HG02840 (cell line): Measurements from ENCODE around the gene TXNL4A.
"Not testable (repeated sequence)": the region's sequence is repeated elsewhere in the genome, so short reads cannot be mapped to it uniquely, and the experiment has no call there.

Experiments used
- ATAC-seq: cut with Tn5 transposase; IDR thresholded peaks from one replicate; pipeline ENCODE4 v1.9.1; 2021; ENCODE audit warnings: mild to moderate bottlenecking, moderate library complexity, moderate number of reproducible peaks; ENCODE audit not compliant: unreplicated experiment, low FRiP score

TXNL4A gene

GRCh38 chr18:80000877-80001276, 12.5 kb upstream of the TXNL4A start:
- ATAC-seq, result no peak

DNA sequence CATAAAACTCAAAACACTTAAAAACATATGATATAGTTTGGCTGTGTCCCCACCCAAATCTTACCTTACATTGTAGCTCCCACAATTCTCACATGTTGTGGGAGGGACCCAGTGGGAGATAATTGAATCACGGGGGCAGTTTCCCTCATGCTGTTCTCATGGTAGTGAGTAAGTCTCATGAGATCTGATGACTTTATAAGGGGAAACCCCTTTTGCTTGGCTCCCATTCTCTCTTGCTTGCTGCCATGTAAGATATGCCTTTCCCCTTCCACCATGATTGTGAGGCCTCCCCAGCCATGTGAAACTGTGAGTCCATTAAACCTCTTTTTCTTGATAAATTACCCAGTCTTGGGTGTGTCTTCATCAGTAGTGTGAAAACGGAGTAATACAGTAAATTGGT, 11.3 kb upstream of the TXNL4A start:
- ATAC-seq, result not testable (repeated sequence)

DNA sequence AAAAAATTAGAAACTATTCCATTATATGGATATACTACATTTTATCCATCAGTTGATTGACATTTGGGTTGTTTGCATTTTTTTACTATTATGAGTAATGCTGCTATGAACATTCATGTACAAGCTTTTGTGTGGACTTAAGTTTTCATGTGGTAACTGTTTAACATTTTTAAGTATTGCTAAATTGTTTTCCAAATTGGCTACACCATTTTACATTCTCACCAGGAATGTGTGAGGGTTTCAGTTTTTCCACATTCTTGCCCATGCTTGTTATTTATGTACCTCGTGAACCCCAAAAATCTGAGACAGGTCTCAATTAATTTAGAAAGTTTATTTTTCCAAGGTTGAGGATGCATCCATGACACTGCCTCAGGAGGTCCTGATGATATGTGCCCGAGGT, 3.1 kb upstream of the TXNL4A start:
- no peak for ATAC-seq

DNA sequence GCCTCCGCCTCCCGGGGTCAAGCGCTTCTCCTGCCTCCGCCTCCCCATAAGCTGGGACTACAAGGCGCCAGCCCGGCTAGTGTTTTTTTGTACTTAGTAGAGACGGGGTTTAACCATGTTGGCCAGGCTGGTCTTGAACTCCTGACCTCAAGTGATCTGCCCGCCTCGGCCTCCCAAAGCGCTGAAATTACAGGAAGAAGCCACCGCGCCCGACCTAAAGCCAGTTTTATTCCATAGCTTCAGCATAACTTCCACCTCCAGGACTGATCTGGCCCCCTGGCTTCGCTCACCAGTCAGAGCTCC, 783 bp upstream of the TXNL4A start:
- ATAC-seq, result no peak

- ATAC-seq, result peak; percentile 60
These were observed 302 bp downstream of the TXNL4A start for GRCh38 chr18:79988071-79988450.

DNA sequence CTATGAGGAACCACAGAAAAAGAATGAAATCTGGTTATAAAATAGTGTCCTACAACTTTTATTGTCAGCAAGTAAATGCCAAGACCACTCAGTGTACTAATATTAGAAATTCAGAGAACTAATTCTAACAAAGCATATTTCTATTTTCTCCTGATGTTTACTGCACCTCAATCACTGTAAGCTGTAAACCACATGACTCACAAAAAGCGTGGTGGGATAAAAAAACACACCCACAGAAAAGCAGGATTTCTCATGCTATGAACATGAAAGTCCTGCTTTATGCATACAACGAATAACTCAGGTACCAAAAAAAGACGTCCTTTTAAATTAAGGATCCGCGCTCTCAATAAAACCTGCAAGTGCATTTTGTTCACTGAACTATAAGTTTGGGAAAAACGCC, 797 bp downstream of the TXNL4A start:
- ATAC-seq, result no peak

- no peak for ATAC-seq
These were observed 1.6 kb downstream of the TXNL4A start for GRCh38 chr18:79986726-79987125.

- ATAC-seq, result no peak
These were observed 3.2 kb downstream of the TXNL4A start for GRCh38 chr18:79985172-79985571.

DNA sequence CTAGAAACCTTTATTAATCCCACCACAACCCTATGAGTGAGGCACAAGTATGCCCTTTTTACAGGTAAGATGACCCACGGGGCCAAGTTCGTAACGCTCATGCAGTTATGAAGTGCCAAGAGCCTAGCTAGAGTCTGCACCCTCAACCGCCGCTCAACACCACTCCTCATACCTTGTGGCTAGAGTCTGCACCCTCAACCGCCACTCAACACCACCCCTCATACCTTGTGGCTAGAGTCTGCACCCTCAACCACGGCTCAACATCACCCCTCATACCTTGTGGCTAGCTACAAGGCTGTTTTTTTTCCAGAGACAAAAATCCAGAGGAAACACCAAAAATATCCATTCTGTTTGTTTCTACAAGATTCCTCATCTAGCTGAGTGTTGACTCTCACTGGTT, 4.6 kb downstream of the TXNL4A start:
- no peak for ATAC-seq

DNA sequence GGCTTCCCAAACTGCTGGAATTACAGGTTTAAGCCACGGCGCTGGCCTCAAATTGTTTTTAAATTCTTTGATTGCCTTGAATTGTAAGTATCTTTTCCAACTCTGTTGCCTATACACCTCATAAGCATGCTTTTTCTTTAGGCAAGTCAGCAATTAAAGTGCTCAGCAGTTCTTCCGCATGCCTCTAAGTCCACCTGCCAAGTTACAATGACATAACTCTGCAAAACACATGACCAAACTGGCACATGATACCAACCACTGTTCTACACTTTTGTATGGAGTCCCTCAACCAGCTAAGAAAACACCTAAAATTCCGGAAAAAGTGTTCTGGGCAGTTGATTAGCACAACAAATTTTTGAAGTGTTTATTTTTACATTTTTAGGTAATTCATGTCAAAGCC, 5.1 kb downstream of the TXNL4A start:
- ATAC-seq, result no peak

DNA sequence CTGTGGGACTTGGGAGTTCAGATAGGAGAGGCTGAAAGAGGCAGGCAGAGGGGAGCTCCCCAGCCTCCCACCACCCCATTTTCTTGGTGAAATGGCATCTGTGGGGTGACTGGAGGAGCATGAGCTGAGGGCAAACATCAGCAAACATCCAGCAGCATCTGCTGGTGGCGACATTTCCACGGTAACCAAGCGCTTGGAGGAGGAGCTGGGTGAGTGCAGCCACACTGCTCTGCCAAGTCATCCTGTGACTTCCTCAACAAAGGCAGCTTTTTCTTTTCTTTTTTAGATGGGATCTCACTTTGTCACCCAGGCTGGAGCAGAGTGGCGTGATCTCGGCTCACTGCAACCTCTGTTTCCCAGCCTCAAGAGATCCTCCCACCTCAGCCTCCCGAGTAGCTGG, 5.6 kb downstream of the TXNL4A start:
- no peak for ATAC-seq

GRCh38 chr18:79980585-79980984, 7.8 kb downstream of the TXNL4A start:
- no peak for ATAC-seq

DNA sequence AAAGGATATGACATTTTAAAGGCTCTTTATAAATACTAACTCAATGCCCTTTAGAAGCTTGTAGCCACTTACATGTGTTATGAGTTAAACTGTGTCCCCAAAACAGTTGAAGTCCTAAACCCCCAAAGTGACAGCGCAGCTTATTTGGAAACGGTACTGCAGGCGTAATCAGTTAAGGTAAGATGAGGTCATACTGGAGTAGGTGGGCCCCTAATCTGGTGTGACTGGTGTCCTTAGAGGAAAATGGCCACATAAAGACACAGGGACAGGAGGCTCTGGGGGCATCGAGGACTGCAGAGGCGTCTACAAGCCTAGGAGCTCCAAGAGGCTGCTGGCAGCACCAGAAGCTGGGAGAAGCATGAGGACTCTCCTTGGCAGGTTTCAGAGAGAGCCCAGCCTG, 8.5 kb downstream of the TXNL4A start:
- no peak for ATAC-seq

GRCh38 chr18:79975985-79976680, 12.2 kb downstream of the TXNL4A start:
- no peak for ATAC-seq

GRCh38 chr18:79975043-79975442, 13.3 kb downstream of the TXNL4A start:
- no peak for ATAC-seq

- ATAC-seq, result no peak
These were observed 14.2 kb downstream of the TXNL4A start for GRCh38 chr18:79974025-79974654.

DNA sequence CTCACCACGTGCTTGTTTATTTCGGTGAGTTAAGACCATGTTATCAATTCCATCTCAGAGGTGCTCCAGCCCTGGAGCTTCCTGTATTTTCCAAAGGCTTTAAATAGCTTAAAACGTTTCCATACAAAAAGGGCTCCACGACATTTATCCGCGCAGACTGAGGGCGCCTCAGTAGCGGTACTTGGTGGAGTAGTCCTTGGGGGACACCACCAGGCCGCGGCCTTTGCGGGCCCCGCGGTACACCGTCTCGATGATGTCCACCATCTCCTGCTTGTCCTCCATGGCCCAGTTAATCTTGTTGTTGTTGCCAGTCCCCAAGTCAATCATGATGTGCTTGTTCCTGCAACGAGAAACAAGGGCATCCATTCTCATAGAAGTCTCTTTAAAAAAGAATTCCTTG, 14.8 kb downstream of the TXNL4A start:
- no peak for ATAC-seq

DNA sequence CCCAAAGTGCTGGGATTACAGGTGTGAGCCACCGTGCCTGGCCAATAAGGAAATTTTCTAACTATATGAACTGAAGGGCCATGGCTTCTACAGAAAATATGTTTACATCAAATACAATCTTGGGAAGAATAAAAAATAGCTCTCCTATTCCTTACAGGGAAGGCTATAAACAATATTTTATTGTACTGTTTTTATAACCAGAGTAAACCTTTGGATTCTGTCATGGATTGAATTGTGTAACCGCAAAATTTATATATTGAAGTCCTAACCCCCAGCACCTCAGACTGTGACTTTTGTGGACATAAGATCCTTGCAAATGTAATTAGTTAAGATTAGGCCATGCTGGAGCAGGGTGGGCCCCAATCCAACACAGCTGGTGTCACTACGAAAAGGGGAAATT, 15.6 kb downstream of the TXNL4A start:
- ATAC-seq, result no peak

DNA sequence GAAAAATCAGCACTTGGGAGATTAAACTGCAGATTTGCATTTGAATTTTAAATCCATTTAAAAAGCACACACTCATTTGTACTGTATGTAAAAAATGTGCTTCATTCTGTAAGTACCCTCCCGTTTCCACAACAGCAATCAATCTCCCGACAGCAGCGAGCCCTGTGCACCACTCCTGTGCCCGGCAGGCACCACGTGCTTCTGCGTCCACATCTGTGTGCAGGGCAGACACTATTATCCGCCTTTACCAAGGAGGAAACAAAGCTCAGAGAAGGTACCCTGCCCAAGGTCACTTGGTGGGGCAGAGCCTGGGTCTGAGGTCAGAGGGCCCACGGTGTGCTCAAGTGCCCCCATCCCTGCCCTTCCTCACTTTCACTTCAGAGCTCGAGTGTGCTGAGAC, 16.4 kb downstream of the TXNL4A start:
- ATAC-seq, result no peak

DNA sequence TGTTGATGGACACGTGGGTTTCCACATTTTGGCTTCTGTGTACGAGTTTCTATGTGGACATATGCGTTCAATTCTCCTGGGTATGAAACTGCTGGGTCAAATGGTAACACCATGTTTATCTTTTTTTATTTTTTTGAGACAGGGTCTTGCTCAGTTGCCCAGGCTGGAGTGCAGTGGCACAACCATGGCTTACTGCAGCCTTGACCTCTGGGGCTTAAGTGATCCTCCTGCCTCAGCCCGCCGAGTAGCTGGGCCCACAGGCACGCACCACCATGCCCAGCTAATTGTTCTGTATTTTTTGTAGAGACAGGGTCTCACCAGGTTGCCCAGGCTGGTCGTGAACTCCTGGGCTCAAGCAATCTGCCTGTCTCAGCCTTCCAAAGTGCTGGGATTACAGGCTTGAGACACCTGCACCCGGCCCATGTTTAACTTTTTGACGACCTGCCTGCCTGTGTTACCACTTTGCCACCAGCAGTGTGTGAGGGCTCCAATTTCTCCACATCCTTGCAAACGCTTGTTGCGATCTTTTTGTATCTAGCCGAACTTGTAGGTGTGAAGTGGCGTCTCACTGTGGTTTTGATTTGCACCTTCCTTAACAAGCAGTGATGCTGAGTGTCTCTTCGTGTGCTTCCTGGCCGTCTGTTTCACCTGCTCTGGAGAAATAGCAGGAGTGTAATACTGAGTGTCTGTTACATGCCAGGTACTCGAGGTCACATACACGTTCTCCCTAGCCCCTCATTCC, 17.0 kb downstream of the TXNL4A start:
- no peak for ATAC-seq

GRCh38 chr18:79970419-79971133, 17.8 kb downstream of the TXNL4A start:
- no peak for ATAC-seq
